Measurements from ENCODE around the gene HDDC2. TPM values are rescaled to one million over a fixed set of nuclear protein-coding genes. Genes with fewer than 3 reads are reported as not detected.

HDDC2 gene
- total RNA-seq, 2 experiments from 2014 or later = 88.9 to 92.3 TPM

GRCh38 chr6:125264476-125264875 is 37.3 kb downstream of the HDDC2 start:
- Mint-ChIP-seq H3K27me3 (no peaks in the 10 kb centered on the region), H3K27ac (no peak overlapping the region), H3K9me3 (no peaks in the 10 kb centered on the region), H3K36me3 (no peaks in the 10 kb centered on the region), H3K4me1 (ENCODE audit: low read depth) (no peaks in the 10 kb centered on the region), H3K4me3 (no peak overlapping the region)
- intact Hi-C loops (cut with micrococcal nuclease) = no loop called here
- CTCF ChIA-PET = no interaction called here
- DNase-seq = no peak
- POLR2A ChIA-PET = no interaction called here

DNA sequence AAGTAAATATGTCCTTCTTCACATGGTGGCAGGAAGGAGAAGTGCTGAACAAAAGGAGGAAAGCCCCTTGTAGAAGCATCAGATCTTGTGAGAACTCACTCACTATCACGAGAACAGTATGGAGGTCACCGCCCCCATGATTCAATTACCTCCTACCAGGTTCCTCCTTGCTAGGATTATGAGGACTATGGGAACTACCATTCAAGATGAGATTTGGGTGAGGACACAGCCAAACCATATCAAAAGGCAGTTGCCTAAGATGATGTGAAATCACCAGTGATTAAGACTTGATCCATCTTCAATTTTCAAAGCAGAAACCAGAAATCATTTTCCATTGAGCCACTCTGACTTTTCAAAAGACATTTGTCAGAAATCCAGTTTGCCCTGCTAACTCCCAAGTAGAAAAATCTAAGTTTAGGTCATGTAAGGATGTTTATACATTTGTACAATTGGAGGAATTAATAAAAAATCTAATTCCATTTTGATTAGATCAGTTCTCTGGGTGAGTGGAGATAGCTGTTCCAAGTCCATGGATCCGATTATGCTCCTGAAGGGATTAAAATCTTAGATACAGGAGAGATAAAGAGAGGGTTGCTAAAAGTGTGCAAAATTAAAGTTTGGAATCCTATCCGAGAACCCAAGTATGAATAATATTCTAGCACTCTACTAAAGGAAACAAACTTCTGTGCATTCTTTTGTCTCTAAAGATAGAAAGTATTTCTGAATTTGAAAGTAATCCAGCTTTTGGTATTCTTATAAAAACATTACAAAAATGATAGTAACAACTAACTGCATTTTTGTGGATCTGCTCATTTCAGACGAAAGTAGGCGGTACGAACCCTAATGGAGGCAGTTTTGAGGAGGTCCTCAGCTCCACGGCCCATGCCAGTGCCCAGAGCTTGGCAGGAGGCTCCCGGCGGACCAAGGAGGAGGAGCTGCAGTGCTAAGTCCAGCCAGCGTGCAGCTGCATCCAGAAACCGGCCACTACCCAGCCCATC is 39.5 kb downstream of the HDDC2 start:
- CTCF ChIA-PET = no interaction called here
- Mint-ChIP-seq H3K27ac (no peak overlapping the region), H3K9me3 (no peaks in the 10 kb centered on the region), H3K27me3 (no peaks in the 10 kb centered on the region), H3K36me3 (no peaks in the 10 kb centered on the region), H3K4me3 (no peak overlapping the region), H3K4me1 (ENCODE audit: low read depth) (no peaks in the 10 kb centered on the region)
- DNase-seq = no peak
- POLR2A ChIA-PET = no interaction called here
- intact Hi-C loops (cut with micrococcal nuclease) = no loop called here

GRCh38 chr6:125259354-125259736 is 42.4 kb downstream of the HDDC2 start:
- Mint-ChIP-seq H3K9me3 (no peaks in the 10 kb centered on the region), H3K27ac (no peak overlapping the region)
- POLR2A ChIA-PET = no interaction called here

DNA sequence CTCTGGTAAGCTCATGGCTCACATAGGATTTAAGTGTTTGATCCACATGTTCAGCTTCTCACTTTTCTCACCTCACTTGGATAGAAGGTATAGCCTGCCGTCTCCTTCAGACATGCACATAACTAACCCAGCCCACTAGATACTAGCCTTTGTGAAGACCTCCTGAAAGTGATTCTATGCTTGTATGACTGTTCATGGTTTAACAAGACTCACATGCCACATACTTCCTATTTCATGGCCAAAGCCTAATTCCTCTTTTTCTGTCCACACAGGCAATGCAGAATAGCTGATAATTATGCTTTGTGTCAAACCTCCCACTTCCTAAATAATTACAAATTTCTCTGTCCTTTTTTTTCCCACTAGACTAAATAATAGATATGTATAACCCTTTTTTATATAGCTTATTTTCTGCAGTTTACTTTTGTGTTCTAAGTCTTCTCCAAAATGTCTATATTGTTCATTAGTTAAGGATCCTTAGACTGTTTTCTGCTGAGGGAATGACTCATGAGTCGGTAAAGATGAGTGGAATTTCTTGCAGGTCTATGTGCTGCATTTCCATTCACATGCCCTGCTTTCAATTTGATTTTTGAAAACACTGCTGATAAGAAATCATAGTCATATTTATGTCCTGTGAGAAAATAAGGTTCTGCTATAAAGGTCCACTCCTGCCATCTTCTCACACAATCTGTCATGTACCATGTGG is 43.0 kb downstream of the HDDC2 start:
- ChIA-PET CTCF (no interaction called here), POLR2A (no interaction called here)
- intact Hi-C loops (cut with micrococcal nuclease) = no loop called here
- Mint-ChIP-seq H3K4me3 (no peak overlapping the region), H3K27ac (no peak overlapping the region), H3K4me1 (ENCODE audit: low read depth) (no peaks in the 10 kb centered on the region), H3K36me3 (no peaks in the 10 kb centered on the region), H3K9me3 (no peaks in the 10 kb centered on the region), H3K27me3 (no peaks in the 10 kb centered on the region)
- no peak for DNase-seq

More at GRCh38 chr6:125259354-125259736, 42.4 kb downstream of the HDDC2 start:
- CTCF ChIA-PET = no interaction called here
- no peak for DNase-seq
- no peaks in the 10 kb centered on the region for H3K27me3 Mint-ChIP-seq
- intact Hi-C loops (cut with micrococcal nuclease) = no loop called here
- no peak overlapping the region for H3K4me3 Mint-ChIP-seq
- H3K4me1 Mint-ChIP-seq (ENCODE audit: low read depth) = no peaks in the 10 kb centered on the region
- H3K36me3 Mint-ChIP-seq = no peaks in the 10 kb centered on the region

GRCh38 chr6:125257351-125257750 is 44.4 kb downstream of the HDDC2 start:
- no peak for DNase-seq
- Mint-ChIP-seq H3K27ac (no peak overlapping the region), H3K4me3 (no peak overlapping the region), H3K9me3 (no peaks in the 10 kb centered on the region), H3K36me3 (no peaks in the 10 kb centered on the region), H3K27me3 (no peaks in the 10 kb centered on the region), H3K4me1 (ENCODE audit: low read depth) (no peaks in the 10 kb centered on the region)
- intact Hi-C loops (cut with micrococcal nuclease) = no loop called here
- ChIA-PET CTCF (no interaction called here), POLR2A (interaction anchor here (0.6 kb wide), 1 partner anchor 33 kb away, joined by 3 read pairs; no protein-coding TSS in a partner anchor)

DNA sequence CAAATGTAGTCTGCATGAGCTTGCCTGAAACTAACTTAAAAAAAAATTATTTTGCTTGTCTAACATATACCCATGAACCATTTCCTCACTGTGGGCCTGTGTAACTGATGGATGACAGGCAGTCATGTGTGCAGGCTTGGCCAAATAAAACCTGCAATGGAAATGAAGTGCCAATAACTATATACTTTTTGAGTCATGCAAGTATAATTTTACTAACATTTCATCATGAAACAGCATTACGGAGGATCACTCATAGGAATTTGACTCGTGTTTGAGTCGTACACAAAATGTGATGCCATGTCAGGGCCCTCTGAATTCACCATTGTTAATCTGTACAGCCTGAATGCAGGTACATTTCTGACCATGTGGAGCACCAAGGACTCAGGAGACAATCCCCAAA is 46.6 kb downstream of the HDDC2 start:
- intact Hi-C loops (cut with micrococcal nuclease) = no loop called here
- no peaks in the 10 kb centered on the region for H3K36me3 Mint-ChIP-seq
- ChIA-PET CTCF (no interaction called here), POLR2A (no interaction called here)
- no peak for DNase-seq
- H3K4me3 Mint-ChIP-seq = no peak overlapping the region
- no peak overlapping the region for H3K27ac Mint-ChIP-seq
- no peaks in the 10 kb centered on the region for H3K27me3 Mint-ChIP-seq
- no peaks in the 10 kb centered on the region for H3K4me1 Mint-ChIP-seq (ENCODE audit: low read depth)
- no peaks in the 10 kb centered on the region for H3K9me3 Mint-ChIP-seq

- intact Hi-C loops (cut with micrococcal nuclease) = no loop called here
- POLR2A ChIA-PET = no interaction called here
- Mint-ChIP-seq H3K4me1 (ENCODE audit: low read depth) (no peaks in the 10 kb centered on the region), H3K9me3 (no peaks in the 10 kb centered on the region), H3K27ac (no peak overlapping the region), H3K36me3 (no peaks in the 10 kb centered on the region), H3K27me3 (no peaks in the 10 kb centered on the region), H3K4me3 (no peak overlapping the region)
- CTCF ChIA-PET = no interaction called here
- DNase-seq = no peak
These were observed 47.4 kb downstream of the HDDC2 start for GRCh38 chr6:125254321-125254720.

DNA sequence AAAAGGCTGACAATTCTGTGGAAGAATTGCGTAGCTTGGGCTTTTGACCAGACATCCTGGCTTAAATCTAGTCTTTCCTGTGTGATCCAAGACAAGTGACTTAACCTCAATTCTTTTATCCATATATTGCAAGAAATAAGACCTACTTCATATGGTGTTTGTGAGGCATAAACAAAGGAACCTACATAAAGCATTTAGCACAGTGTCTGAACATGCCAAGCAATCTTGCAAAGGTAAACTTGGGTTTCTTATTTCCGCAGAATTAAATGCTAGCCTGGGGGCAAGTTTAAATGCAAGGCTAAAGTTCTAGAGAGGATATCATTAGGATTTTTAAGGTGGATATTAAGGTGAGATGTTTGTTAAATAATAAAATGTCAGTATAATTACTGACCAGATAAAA is 47.9 kb downstream of the HDDC2 start:
- H3K4me1 Mint-ChIP-seq (ENCODE audit: low read depth) = no peaks in the 10 kb centered on the region
- ChIA-PET POLR2A (no interaction called here), CTCF (no interaction called here)
- H3K27me3 Mint-ChIP-seq = peaks cover under 1% of the 10 kb centered on the region
- DNase-seq = no peak
- no peak overlapping the region for H3K4me3 Mint-ChIP-seq
- no peaks in the 10 kb centered on the region for H3K36me3 Mint-ChIP-seq
- no peaks in the 10 kb centered on the region for H3K9me3 Mint-ChIP-seq
- intact Hi-C loops (cut with micrococcal nuclease) = no loop called here
- no peak overlapping the region for H3K27ac Mint-ChIP-seq

GRCh38 chr6:125252891-125253290 is 48.9 kb downstream of the HDDC2 start:
- CTCF ChIA-PET = no interaction called here
- Mint-ChIP-seq H3K4me1 (ENCODE audit: low read depth) (no peaks in the 10 kb centered on the region), H3K4me3 (no peak overlapping the region), H3K9me3 (no peaks in the 10 kb centered on the region), H3K36me3 (no peaks in the 10 kb centered on the region), H3K27ac (no peak overlapping the region), H3K27me3 (peaks cover 1% of the 10 kb centered on the region)
- intact Hi-C loops (cut with micrococcal nuclease) = no loop called here
- POLR2A ChIA-PET = no interaction called here
- DNase-seq = no peak

- ChIA-PET POLR2A (no interaction called here), CTCF (no interaction called here)
- H3K36me3 Mint-ChIP-seq = no peaks in the 10 kb centered on the region
- H3K9me3 Mint-ChIP-seq = no peaks in the 10 kb centered on the region
- H3K27me3 Mint-ChIP-seq = peaks cover 4% of the 10 kb centered on the region
- H3K4me3 Mint-ChIP-seq = no peak overlapping the region
- intact Hi-C loops (cut with micrococcal nuclease) = no loop called here
- no peaks in the 10 kb centered on the region for H3K4me1 Mint-ChIP-seq (ENCODE audit: low read depth)
- no peak for DNase-seq
- no peak overlapping the region for H3K27ac Mint-ChIP-seq
These were observed 50.1 kb downstream of the HDDC2 start for GRCh38 chr6:125251516-125252220.

GRCh38 chr6:125250511-125250910 is 51.3 kb downstream of the HDDC2 start:
- Mint-ChIP-seq H3K27ac (no peak overlapping the region), H3K4me3 (no peak overlapping the region), H3K4me1 (ENCODE audit: low read depth) (no peaks in the 10 kb centered on the region), H3K9me3 (no peaks in the 10 kb centered on the region), H3K27me3 (peaks cover 4% of the 10 kb centered on the region), H3K36me3 (no peaks in the 10 kb centered on the region)
- intact Hi-C loops (cut with micrococcal nuclease) = no loop called here
- no peak for DNase-seq
- POLR2A ChIA-PET = no interaction called here
- CTCF ChIA-PET = no interaction called here

- no peak for DNase-seq
- Mint-ChIP-seq H3K4me3 (no peak overlapping the region), H3K27ac (no peak overlapping the region), H3K4me1 (ENCODE audit: low read depth) (no peaks in the 10 kb centered on the region), H3K36me3 (peaks cover 2% of the 10 kb centered on the region), H3K27me3 (peaks cover 4% of the 10 kb centered on the region), H3K9me3 (peaks cover 6% of the 10 kb centered on the region)
- ChIA-PET POLR2A (no interaction called here), CTCF (no interaction called here)
- intact Hi-C loops (cut with micrococcal nuclease) = no loop called here
These were observed 53.6 kb downstream of the HDDC2 start for GRCh38 chr6:125248136-125248535.
